Stimulated activated CD4-positive, alpha-beta T cell treated with anti-CD3 and anti-CD28 coated beads, Interleukin-15, amount 100 ng/mL, for 1 hour (primary cell): ENCODE results near the gene KATNB1.
"Not testable (repeated sequence)": the region's sequence is repeated elsewhere in the genome, so short reads cannot be mapped to it uniquely, and the experiment has no call there.

ENCODE experiments used
- DNase-seq, 2 donors: peaks; one replicate each; pipeline ENCODE4 v3.0.0-alpha.2; 2020; ENCODE audit warnings: low read depth in 1 of 2, low spot score in 1 of 2

KATNB1 gene

DNA sequence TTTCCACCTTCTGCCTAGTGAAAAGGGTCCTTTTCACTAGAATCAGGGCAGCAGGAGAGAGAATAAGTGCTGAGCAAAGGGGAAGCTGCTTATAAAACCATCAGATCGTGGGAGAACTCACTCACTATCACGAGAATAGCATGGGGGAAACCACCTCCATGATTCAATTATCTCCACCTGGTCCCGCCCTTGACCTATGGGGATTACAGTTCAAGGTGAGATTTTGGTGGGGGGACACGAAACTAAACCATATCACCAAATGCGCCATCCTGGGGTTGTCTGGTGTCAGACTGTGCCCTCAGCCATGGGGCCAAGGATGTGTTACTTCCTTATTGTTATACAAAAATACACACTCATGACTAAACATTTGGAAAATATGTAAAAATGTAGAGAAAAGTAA is 10.4 kb upstream of the KATNB1 start:
- no peak for DNase-seq

DNA sequence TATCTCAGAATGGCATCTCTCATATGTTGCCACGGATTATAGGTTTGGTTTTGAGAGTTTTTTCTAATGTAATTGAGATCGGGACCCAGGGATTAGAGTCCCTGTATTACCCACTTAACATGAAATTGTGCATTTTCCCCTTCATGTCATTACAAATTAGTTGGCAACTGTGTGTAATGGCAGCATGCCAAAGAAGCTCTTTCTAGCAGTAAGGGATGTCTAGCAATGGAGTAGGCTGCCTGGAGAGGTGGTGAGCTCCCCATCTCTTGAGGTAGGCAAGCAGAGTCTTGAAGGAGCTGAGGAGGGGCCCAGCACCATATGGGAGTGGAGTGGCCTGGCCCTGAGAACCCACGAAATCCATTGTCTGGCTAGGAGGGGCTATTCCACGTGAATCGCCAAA is 10.0 kb upstream of the KATNB1 start:
- no peak for DNase-seq

DNA sequence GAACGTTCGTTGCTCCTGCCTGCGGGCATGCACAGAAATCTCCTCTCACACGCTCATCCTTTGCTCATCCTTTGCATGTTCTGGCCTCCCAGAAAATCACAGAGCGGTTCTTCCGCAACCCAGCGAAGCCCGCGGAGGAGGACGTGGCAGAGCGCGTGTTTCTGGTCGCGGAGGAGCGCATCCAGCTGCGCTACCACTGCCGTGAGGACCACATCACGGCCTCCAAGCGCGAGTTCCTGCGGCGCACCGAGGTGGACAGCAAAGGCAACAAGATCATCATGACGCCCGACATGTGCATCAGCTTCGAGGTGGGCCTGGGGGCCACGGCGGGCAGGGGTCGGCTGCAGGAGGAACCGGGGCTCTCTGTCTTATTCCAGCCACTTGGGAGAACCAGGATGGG is 9.6 kb upstream of the KATNB1 start:
- no peak for DNase-seq

DNA sequence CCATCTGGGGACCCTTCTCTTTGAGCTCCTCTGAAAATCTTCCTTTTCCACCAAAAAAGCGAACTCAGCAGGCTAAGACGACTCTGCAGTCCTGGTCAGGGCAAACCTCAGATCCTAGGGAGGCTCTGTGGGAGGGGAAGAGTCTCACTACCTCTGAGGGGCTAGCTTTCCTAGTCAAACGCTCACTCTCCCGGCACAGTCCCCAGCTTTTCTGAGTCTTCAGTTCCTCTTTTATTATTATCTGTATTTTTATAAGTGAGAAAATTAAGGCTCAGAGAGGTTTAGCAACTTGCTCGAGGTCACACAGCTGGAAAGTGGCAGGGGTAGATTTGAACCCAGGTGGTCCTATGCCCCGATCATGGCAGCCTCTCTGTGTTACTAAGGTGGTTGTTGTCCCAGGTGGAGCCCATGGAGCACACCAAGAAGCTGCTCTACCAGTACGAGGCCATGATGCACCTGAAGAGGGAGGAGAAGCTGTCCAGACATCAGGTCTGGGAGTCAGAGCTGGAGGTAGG is 9.1 kb upstream of the KATNB1 start:
- DNase-seq: no peak

DNA sequence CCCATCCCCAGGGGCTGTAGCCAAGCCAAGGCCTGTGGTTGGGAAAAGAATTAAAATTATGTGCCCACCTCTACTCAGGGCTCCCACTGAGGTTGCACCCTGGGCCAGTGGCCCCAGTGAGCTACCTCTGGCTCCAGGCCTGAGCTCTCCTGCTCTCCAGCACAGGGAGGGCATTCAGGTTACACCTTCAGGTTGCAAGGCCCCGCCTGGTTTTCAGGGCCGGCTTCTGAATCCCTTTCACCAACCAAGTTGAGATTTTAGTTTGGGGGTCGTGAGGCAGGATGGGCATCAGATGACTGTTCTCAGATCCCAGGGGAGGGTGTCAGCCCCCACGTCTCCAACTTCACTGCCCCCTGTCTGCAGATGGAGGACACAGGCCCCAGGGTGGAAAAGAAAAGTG is 8.0 kb upstream of the KATNB1 start:
- DNase-seq: no peak

DNA sequence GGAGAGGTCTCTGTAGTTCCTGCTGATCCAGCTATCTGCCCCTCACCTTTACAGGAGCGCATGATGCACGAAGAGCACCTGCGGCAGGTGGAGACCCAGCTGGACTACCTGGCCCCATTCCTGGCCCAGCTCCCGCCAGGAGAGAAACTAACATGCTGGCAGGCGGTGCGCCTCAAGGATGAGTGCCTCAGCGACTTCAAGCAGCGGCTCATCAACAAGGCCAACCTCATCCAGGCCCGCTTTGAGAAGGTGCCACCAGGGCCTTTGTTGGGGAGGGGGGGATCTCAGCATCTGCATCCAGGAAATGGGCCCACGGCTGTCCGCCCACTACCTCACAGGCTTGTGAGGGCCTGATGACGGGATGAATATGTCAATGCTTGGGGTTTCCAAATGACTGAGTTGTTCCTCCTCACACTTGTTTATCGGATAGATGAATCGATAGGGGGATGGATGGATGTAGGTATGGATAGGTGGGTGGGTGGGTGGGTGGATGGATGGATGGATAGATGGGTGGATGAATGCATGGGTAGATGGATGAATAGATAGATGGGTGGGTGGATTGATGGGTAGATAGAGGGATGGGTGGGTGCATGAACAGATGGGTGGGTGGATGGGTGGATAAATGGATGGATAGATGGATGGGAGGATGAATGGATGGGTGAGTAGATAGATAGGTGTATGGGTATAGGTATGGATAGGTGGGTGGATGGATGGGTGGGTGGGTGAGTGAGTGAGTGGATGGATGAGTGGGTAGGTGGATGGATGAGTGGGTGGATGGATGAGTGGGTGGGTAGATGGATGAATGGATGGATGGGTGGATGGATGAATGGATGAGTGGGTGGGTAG is 7.0 kb upstream of the KATNB1 start:
- no peak for DNase-seq

DNA sequence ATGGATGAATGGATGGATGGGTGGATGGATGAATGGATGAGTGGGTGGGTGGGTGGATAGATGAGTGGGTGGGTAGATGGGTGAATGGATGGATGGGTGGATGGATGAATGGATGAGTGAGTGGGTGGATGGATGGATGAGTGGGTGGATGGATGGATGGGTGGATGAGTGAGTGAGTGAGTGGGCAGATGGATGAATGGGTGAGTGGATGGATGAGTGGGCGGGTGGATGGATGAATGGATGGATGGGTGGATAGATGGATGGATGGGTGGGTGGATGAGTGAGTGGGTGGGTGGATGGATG is 6.4 kb upstream of the KATNB1 start:
- DNase-seq: no peak

DNA sequence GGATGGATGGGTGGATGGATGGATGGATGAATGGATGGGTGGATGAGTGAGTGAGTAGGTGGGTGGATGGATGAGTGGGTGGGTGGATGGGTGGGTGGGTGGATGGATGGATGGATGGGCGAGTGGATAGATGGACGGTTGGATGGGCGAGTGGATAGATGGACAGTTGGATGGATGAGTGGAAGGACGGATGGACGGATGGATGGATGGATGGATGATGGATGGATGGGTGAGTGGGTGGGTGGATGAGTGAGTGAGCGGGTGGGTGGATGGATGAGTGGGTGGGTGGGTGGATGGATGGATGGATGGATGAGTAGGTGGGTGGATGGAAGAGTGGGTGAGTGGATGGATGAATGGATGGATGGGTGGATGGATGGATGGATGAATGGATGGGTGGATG is 5.7 kb upstream of the KATNB1 start:
- DNase-seq: not testable (repeated sequence)

DNA sequence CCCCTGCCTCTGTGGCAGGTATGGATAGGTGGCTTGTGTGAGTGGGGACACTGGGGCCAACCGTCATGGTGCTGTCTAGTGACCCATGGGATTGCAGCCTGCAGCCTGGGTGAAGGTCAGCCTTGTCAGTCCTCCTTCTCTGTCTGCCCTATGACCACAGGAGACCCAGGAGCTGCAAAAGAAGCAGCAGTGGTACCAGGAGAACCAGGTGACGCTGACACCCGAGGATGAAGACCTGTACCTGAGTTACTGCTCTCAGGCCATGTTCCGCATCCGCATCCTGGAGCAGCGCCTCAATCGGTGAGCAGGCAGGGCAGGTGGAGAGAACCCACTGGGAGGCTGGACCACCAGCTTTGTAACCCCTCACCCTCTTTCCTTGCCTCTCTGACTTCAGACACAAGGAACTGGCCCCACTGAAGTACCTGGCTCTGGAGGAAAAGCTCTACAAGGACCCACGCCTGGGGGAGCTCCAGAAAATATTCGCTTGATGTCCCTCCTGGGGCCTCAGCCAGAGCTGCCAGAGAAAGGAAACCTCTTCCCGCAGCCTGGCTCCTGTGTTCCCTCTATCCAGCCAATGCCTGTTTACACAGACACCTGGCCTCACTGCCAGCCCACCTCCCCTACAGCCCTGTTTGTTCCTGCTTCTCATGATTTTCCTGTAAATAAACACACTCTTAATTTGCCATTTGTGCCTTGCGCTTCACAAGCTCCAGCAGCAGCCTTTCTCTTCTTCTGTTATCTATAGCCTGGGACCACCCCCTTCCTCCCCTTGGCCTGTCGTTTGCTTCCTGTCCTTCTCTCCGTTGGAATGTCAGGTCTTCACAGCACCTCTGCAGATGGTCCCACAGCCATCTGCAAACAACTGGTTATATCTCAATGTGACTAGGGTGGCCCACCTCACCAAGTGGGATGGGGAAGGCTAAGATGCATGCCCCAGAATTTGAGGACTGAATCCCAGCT is 4.5 kb upstream of the KATNB1 start:
- DNase-seq: no peak

DNA sequence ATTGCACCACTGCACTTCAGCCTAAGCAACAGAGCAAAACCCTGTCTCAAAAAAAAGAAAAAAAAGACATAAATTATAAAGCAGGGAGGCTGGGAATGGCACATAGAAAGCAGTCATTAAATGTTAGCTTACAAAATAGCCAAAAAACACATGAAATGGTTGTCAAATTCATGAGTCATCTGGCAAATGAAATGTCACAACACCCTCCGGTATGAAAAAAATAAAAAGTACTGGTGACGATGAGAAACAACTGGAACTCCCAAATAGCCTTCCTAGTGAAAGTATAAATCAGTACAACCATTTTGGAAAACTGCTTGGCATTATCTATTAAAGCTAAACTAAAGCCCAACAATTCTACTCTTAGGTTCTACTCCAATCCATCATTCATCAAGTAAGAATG is 3.5 kb upstream of the KATNB1 start:
- DNase-seq: no peak

DNA sequence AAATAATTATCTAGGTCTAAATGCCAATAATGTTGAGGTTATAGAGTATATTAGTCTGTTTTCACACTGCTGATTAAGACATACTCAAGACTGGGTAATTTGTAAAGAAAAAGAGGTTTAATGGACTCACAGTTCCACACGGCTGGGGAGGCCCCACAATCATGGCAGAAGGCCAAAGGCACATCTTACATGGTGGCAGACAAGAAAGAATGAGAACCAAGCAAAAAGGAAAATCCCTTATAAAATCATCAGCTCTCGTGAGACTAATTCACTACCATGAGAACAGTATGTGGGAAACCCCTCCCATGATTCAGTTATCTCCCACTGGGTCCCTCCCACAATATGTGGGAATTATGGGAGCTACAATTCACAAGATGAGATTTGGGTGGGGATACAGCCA is 2.9 kb upstream of the KATNB1 start:
- DNase-seq: no peak

DNA sequence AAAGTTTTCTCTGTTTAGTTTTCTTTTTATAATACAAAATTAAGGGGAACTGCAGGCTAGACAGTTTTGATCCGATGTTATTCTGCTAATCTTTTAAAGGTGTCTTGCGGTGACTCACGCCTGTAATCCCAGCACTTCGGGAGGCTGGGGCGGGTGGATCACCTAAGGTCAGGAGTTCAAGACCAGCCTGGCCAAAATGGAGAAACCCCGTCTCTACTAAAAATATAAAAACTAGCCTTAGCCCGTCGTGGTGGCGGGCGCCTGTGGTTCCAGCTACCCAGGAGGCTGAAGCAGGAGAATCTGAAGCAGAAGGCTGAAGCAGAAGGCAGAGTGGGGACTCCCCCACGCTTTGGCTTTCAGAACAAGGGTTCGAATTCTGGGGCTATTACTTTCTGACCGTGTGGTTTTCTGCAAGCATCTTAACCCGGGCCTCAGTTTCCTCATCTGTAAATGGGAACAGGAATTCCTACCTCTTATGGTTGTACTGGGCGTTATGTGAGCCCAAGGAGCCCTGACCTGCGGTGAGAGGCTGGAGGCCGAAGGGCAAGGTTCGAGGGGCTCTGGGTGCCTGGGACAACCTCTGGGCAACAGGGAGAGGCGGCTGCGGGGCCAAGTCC is 1.2 kb upstream of the KATNB1 start:
- no peak for DNase-seq

DNA sequence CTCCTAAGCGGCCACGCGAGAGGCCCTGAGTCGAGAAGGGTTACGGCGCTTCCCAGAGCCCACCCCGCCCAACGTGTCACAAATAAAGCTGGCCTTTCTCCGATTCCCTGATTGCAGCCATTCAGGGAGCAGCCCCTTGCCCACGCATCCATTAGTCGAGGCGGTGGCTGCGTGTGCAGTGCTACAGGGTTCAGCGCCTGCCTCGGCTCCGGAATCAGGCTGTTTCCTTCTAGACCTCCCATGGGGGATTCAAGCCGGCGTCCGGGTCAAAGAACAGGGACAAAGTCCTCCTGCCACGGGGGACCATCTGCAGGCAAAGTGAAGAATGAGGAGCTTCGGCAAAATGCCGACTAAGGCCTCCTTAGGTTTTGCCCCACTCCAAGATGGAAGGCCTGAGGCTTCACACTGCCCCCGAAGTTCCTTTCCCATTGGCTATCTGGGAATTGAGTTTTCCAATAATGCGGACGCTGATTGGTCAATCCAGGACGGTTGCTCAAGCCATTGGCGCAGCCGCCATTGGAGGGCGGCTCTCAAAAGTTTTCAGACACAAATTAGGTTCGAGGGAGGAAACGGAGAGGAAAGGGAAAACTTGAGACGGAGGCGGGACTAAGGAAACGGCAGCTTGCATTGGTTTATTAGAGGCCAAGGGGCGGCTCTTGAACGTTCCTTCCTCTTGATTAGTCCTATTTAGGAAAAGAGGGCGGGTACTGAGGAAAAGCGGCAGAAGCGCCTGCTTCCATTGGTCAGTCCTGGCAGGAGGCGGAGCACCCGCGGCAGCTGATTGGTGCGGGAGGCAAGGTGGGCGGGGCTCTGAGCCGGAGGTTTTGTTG is 430 bp upstream of the KATNB1 start:
- peak; percentile 93 to 94 for DNase-seq

DNA sequence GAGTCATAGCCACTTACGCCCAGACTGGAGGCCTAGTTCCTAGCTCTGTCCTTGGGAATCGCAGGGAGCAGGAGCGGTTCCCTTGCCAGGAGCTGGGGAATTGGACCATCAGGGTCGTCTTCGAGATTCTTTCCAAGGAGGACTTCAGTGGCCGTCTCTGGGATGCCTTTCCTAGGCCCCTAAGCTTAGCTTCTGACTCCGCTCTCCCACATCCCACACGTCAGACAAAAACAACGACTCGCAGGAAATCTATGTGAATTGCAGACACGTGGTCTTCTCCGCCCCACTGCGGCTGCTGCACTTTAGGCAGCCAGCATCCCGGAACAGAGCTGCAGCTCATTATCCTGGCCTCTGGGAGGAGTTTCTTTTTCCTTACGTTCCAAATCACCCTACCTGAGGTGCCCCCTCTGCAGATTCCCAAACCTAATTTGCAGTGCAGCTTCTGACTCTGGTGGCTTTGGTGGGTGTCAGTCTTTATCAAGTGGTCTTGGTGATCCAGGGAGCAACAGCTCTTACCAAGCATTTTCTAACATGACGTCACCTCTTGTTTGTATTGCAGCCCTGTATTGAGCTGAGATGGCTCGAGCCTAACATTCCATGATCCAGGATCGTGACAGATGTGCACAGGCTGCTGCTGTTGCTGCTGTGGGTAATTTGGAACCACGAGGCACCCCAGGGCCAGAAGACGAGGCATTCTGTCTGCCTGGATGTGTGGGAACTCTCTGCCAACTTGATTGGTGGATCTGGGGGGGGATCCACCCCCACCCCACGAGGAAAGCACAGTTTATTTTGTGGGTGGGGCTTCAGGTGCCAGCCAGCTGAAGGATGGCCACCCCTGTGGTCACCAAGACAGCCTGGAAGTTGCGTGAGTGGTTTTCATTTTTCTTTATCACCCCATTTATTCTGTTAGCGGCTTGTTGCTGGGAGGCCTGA is 1.1 kb downstream of the KATNB1 start:
- no peak for DNase-seq

DNA sequence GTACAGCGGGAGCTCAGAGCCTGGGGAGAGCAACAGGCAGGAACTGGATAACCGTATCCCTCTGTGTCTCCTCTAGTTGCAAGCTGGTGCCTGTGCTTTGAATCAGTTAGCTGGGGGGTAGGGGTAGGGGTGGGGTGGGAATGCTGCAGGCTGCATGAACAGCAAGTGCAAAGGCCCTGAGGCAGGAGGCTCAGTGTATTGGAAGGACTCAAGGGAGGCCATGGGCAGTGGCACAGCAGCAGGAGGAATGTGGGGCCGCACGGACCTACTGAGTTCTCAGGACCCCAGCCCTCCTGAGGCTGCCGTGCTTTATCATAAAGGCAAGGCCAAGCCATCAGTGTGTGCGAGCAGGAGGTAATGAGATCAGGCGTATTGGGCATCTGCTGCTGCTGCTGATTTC is 3.3 kb downstream of the KATNB1 start:
- DNase-seq: no peak

DNA sequence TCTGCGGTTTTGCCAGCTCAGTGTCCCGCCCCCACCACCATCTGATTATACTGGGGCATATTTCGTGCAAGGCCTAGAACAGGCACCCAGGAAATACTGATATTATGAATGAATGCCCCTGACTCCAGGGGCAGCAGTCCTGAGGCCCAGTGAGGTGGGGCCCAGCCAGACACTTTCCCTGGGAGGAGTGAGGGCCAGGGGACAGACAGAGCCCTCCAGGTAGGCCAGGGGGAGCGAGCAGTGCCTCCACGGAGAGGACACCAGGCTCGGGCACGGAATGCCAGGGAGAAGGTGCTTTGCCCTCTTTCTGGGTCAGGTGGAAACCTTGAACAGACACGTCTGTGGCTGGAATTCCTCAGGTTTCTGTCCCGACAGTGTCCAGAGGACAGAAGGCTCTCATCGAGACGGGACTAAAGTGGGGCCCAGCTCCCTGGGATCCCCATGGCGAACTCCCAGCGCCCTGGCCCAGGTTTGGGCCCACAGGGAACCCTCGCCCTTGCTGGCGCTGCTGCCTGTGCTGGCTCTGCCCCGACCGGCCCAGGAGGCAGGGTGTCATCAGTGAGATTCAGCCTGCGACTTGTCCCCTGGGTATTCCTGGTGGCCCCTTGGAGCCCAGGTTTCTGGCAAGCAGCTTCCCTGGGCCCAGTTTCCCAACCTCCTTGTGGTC is 4.3 kb downstream of the KATNB1 start:
- no peak for DNase-seq

DNA sequence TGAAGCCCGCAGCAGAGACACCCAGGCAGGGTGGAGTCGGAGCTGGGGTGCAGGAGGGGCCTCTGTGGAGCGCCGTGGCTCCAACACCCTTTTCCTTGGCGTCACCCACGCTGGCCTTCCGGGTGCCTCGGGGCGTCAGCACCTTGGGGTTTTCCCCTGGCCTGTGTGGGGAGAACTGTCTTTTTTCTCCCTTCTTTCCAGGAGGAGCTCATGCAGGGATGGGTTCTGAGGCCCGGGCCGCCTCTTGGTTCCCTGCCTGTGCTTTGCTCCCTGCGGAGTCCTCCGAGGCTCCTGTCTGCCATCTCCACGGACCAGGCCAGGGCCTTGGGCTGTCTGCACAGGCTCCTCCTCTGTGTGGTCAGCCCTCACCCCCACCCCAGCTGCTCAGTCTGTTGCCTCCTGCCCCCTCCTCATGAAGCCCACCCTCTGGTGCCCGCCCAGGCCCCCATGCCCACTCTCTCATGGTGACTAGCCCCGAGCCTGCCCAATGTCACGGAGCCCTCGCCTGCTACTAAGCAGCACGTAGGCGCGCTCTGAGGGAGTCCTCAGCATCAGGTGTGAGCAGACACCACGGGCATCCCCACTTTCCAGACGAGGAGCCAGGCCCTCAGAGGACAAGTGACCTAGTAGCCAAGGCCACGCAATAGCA is 5.0 kb downstream of the KATNB1 start:
- DNase-seq: no peak

DNA sequence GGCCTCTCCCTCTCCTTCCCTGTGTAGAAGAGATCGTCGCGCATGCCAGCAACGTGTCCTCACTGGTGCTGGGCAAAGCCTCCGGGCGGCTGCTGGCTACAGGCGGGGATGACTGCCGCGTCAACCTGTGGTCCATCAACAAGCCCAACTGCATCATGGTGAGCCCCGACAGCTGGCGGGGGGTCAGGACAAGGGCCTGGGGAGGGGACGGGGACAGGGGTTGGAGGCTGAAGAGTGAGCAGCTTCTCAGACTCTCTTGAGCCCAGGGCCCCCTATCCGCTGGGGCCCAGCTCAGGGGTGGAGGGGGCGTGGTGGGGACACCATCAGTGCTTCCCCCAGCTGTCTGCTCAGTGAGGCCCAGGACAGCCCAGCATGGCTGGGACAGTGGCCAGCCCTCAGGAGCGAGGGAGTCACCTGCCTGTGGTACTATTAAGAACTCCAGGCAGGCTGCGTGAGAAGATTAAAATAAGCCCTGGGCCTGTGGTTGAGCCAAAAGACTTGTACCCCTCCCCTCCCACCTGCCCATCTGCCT is 6.2 kb downstream of the KATNB1 start:
- no peak for DNase-seq

DNA sequence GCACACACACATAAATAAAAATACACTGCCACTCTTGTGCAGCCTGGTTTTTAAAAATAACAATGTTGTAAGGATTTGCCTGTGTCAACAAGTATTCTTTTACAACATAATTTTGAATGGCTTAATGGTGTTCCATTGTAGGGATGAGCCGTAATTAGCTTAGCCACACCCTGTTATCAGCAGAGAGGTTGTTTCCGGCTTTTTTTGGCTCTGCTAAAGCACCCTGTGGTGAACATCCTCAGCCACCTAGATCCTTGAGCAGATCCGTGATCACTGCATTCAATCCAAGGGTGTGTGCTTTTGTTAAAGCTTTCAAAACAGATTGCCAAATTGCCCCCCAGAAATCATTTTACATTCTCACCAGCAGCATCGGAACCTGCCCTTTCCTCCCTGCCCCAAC is 7.0 kb downstream of the KATNB1 start:
- no peak for DNase-seq
